ENCODE measurements around the gene FGFBP2. TPM values are rescaled to one million over a fixed set of nuclear protein-coding genes. Genes with fewer than 3 reads are reported as not detected.

Gene FGFBP2
- total and polyA plus RNA-seq, 10 of the 15 experiments (the other 5 are each of a cell fraction or from before 2014, with no cell fraction given) = 0.23 TPM; not detected in 9

DNA sequence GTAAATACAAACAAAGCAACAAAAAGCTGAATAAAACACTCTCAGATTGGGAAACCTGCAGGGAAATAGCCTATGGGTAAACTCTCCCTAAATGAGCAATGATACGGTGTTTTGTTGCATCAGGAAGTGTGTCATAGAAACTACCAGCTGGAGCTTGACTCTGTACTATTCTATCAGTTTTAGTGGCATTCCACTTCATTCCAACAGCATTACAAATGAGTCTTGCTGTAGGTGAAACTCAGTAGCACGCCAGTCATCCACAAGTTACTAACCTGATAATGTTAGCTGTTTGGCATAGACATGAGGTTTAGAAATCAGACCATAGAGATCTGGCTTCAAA is 49.4 kb downstream of the FGFBP2 start:
- TF ChIP-seq, protein P1, sequence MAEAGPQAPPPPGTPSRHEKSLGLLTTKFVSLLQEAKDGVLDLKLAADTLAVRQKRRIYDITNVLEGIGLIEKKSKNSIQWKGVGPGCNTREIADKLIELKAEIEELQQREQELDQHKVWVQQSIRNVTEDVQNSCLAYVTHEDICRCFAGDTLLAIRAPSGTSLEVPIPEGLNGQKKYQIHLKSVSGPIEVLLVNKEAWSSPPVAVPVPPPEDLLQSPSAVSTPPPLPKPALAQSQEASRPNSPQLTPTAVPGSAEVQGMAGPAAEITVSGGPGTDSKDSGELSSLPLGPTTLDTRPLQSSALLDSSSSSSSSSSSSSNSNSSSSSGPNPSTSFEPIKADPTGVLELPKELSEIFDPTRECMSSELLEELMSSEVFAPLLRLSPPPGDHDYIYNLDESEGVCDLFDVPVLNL (IDR thresholded peaks at IDR 0.05; ENCODE audit: low read depth, low read length) = no peak
- TF ChIP-seq EGR1 (IDR thresholded peaks at IDR 0.05; ENCODE audit: borderline replicate concordance in 1 of 2, low read depth in 2 of 2, low read length in 2 of 2) = no peak
- no peak for TF ChIP-seq EZH2 (IDR thresholded peaks at IDR 0.05; ENCODE audit: borderline replicate concordance, control insufficient read depth, low read depth, low read length)
- TF ChIP-seq SIN3A (IDR thresholded peaks at IDR 0.05; ENCODE audit: low read depth, low read length) = no peak
- TF ChIP-seq IKZF1 (conservative IDR thresholded peaks at IDR 0.05) = no peak
- no peak for TF ChIP-seq ETV6 (conservative IDR thresholded peaks at IDR 0.05 in 1 of 2, IDR thresholded peaks at IDR 0.05 in 1 of 2; ENCODE audit: borderline replicate concordance in 1 of 2, low read depth in 1 of 2)
- TF ChIP-seq, protein P2, sequence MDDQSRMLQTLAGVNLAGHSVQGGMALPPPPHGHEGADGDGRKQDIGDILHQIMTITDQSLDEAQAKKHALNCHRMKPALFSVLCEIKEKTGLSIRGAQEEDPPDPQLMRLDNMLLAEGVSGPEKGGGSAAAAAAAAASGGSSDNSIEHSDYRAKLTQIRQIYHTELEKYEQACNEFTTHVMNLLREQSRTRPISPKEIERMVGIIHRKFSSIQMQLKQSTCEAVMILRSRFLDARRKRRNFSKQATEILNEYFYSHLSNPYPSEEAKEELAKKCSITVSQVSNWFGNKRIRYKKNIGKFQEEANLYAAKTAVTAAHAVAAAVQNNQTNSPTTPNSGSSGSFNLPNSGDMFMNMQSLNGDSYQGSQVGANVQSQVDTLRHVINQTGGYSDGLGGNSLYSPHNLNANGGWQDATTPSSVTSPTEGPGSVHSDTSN (IDR thresholded peaks at IDR 0.05; ENCODE audit: insufficient replicate concordance, low read depth, low read length) = no peak
- TF ChIP-seq, protein P3, sequence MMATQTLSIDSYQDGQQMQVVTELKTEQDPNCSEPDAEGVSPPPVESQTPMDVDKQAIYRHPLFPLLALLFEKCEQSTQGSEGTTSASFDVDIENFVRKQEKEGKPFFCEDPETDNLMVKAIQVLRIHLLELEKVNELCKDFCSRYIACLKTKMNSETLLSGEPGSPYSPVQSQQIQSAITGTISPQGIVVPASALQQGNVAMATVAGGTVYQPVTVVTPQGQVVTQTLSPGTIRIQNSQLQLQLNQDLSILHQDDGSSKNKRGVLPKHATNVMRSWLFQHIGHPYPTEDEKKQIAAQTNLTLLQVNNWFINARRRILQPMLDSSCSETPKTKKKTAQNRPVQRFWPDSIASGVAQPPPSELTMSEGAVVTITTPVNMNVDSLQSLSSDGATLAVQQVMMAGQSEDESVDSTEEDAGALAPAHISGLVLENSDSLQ (IDR thresholded peaks at IDR 0.05) = no peak
- no peak for TF ChIP-seq POLR2AphosphoS5 (IDR thresholded peaks at IDR 0.05; ENCODE audit: low read length)
- no peak for TF ChIP-seq STAT3 (IDR thresholded peaks at IDR 0.05; ENCODE audit: low read depth, low read length)
- no peak for TF ChIP-seq SUZ12 (IDR thresholded peaks at IDR 0.05; ENCODE audit: unreplicated experiment)
- TF ChIP-seq SPI1 (IDR thresholded peaks at IDR 0.05; ENCODE audit: borderline replicate concordance, insufficient read depth, low read depth, low read length) = no peak
- FAIRE-seq = no peak
- Histone ChIP-seq H3K79me2 (ENCODE audit: control insufficient read depth, insufficient read depth, low read length) (no peaks in the 10 kb centered on the region), H2AFZ (ENCODE audit: control insufficient read depth, low read depth, low read length) (no peak overlapping the region), H4K20me1 (ENCODE audit: control insufficient read depth, insufficient read depth) (no peaks in the 10 kb centered on the region), H3K27me3 (replicated peaks in 1 of 2; ENCODE audit: control insufficient read depth in 2 of 2, insufficient read depth in 2 of 2, low read length in 1 of 2) (no peaks in the 10 kb centered on the region; a peak in 1 of 4 replicates), H3K9me3 (replicated peaks; ENCODE audit: control insufficient read depth, insufficient read depth, low read length) (no peaks in the 10 kb centered on the region), H3K27ac (ENCODE audit: control insufficient read depth, insufficient read depth) (no peak overlapping the region), H3K4me2 (ENCODE audit: control insufficient read depth, insufficient read depth) (no peak overlapping the region), H3K36me3 (ENCODE audit: control insufficient read depth in 2 of 2, insufficient read depth in 2 of 2, low read length in 1 of 2) (no peaks in the 10 kb centered on the region), H3K4me3 (no peak overlapping the region), H3K4me1 (ENCODE audit: control insufficient read depth, insufficient read depth, low read length) (no peaks in the 10 kb centered on the region), H3K9ac (ENCODE audit: control insufficient read depth, insufficient read depth, low read length) (no peak overlapping the region)
- intact Hi-C loops (cut with micrococcal nuclease; ENCODE audit: unreplicated experiment) = no loop called here
- no TSS peak for BruUV-seq (replicated peaks)
- WGBS (ENCODE audit: insufficient coverage, insufficient replicate concordance, low lambda C conversion rate, missing lambda C conversion rate) = 3% methylated on average over 2 of the region's 2 CpGs
- SMC1A ChIA-PET (ENCODE audit: uncharacterized antibody, unreplicated experiment) = interaction anchor here (1.3 to 2.0 kb wide), 2 partner anchors 24 to 31 kb away, joined by 5 read pairs; no protein-coding TSS in a partner anchor
- ATAC-seq = peak; percentile 22; the same call in 1 of the 3 replicates
- CTCF ChIA-PET = interaction anchor here (0.9 to 1.4 kb wide), 4 partner anchors 31 to 108 kb away, joined by 3 to 4 read pairs (median 4); no protein-coding TSS in a partner anchor
- in situ Hi-C loops (cut with MboI) = no loop called here
- POLR2A ChIA-PET = no interaction called here
- RAD21 ChIA-PET (ENCODE audit: unreplicated experiment) = no interaction called here
- DNase-seq (ENCODE audit: low read depth, low spot score) = no peak

All from GM12878 (cell line).